HG03457 (cell line): Measurements from ENCODE around the gene ACADS.
"Not testable (repeated sequence)": the region's sequence is repeated elsewhere in the genome, so short reads cannot be mapped to it uniquely, and the experiment has no call there.

ENCODE experiments used
- ATAC-seq: cut with Tn5 transposase; IDR thresholded peaks from one replicate; pipeline ENCODE4 v1.9.1; 2021; ENCODE audit warnings: moderate number of reproducible peaks; ENCODE audit not compliant: unreplicated experiment

The ACADS gene

GRCh38 chr12:120726510-120726793, 826 bp downstream of the ACADS start:
- no peak for ATAC-seq

GRCh38 chr12:120726961-120727360, 1.3 kb downstream of the ACADS start:
- no peak for ATAC-seq

GRCh38 chr12:120732198-120732597, 6.6 kb downstream of the ACADS start:
- not testable (repeated sequence) for ATAC-seq

- no peak for ATAC-seq
These were observed 7.9 kb downstream of the ACADS start for GRCh38 chr12:120733574-120733973.

GRCh38 chr12:120734210-120734609, 8.6 kb downstream of the ACADS start:
- no peak for ATAC-seq

GRCh38 chr12:120735181-120735580, 9.6 kb downstream of the ACADS start:
- ATAC-seq: no peak

GRCh38 chr12:120736404-120737331, 11.0 kb downstream of the ACADS start:
- ATAC-seq: no peak

- no peak for ATAC-seq
These were observed 12.1 kb downstream of the ACADS start for GRCh38 chr12:120737557-120738251.

- no peak for ATAC-seq
These were observed 12.8 kb downstream of the ACADS start for GRCh38 chr12:120738252-120739030.

GRCh38 chr12:120739031-120739762, 13.6 kb downstream of the ACADS start:
- ATAC-seq: no peak

GRCh38 chr12:120739821-120740613, 14.4 kb downstream of the ACADS start:
- ATAC-seq: no peak

- ATAC-seq: no peak
These were observed 15.2 kb downstream of the ACADS start for GRCh38 chr12:120740871-120741270.

- ATAC-seq: no peak
These were observed 16.1 kb downstream of the ACADS start for GRCh38 chr12:120741476-120742421.

- ATAC-seq: no peak
These were observed 19.4 kb downstream of the ACADS start for GRCh38 chr12:120744922-120745493.

- ATAC-seq: no peak
These were observed 22.6 kb downstream of the ACADS start for GRCh38 chr12:120748242-120748641.

- ATAC-seq: no peak
These were observed 23.6 kb downstream of the ACADS start for GRCh38 chr12:120749256-120749655.

- no peak for ATAC-seq
These were observed 25.2 kb downstream of the ACADS start for GRCh38 chr12:120750806-120751205.

- no peak for ATAC-seq
These were observed 25.8 kb downstream of the ACADS start for GRCh38 chr12:120751389-120751788.

- no peak for ATAC-seq
These were observed 29.2 kb downstream of the ACADS start for GRCh38 chr12:120754792-120755191.
